Measurements from ENCODE around the gene PAWR.

DNA sequence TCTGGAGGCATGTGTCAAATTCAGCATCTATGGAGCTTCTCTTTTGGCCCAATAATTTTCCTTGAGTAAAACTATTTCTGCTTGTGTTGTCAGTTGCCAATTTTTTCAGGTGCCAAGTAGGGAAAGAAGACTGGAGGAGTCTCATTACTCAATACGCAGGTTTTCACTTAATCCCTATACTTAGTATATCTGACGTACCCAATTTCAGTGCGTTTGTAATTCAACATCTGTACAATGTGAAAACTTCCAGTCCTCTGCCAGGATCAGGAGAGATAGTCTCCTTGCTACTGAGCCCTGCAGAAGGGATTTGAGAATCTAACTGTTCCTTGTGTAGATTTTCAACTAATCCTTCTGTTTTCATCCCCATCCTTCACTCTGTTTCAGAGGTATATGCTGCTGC, 5.7 kb upstream of the PAWR start:
- TF ChIP-seq, protein P1, sequence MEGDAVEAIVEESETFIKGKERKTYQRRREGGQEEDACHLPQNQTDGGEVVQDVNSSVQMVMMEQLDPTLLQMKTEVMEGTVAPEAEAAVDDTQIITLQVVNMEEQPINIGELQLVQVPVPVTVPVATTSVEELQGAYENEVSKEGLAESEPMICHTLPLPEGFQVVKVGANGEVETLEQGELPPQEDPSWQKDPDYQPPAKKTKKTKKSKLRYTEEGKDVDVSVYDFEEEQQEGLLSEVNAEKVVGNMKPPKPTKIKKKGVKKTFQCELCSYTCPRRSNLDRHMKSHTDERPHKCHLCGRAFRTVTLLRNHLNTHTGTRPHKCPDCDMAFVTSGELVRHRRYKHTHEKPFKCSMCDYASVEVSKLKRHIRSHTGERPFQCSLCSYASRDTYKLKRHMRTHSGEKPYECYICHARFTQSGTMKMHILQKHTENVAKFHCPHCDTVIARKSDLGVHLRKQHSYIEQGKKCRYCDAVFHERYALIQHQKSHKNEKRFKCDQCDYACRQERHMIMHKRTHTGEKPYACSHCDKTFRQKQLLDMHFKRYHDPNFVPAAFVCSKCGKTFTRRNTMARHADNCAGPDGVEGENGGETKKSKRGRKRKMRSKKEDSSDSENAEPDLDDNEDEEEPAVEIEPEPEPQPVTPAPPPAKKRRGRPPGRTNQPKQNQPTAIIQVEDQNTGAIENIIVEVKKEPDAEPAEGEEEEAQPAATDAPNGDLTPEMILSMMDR (IDR thresholded peaks at IDR 0.05): no peak
- no peak for TF ChIP-seq POLR2AphosphoS5 (IDR thresholded peaks at IDR 0.05)
- no peak for TF ChIP-seq POLR2A (IDR thresholded peaks at IDR 0.05)
- no peak for TF ChIP-seq EP300 (IDR thresholded peaks at IDR 0.05)
